Endothelial cell of umbilical vein (primary cell): ENCODE measurements around the gene BCR. TPM values are rescaled to one million over a fixed set of nuclear protein-coding genes. Genes with fewer than 3 reads are reported as not detected.

Experiments used
- BruUV-seq: library from RNA; stranded (reverse); fragments of 400-500 nt; replicated peaks from 2 replicates; lab custom pipeline; 2021; lab: Mats Ljungman, UMichigan
- CTCF ChIA-PET: fragments of 300-600, 350-600 bp; sonication (Branson Sonifier 250); formaldehyde crosslinking; loops from one replicate; lab custom pipeline; 2021; ENCODE audit warnings: antibody characterized with exemption, inconsistent platforms; lab: Charles Lee
- POLR2A ChIA-PET: fragments of 300-600, 350-600 bp; sonication (Branson Sonifier 250); formaldehyde crosslinking; loops from one replicate; lab custom pipeline; 2021; ENCODE audit warnings: antibody characterized with exemption, inconsistent platforms; lab: Charles Lee
- DNase-seq: peaks from one replicate; pipeline ENCODE4 v3.0.0-alpha.2; 2011; ENCODE audit warnings: low read depth, low spot score
- FAIRE-seq: peaks from 2 replicates; lab custom pipeline; 2011; peaks lifted over from hg19 to GRCh38; lab: Jason Lieb, UNC
- H2AFZ ChIP-seq: 2 replicates; pipeline ENCODE4 v1.6.0; 2012; ENCODE audit warnings: low read depth, low read length, control low read depth, inconsistent platforms
- H3K27ac ChIP-seq: 2 replicates; pipeline ENCODE4 v1.5.1; 2011; ENCODE audit warnings: low read depth, mild to moderate bottlenecking, control low read depth, low read length, moderate library complexity; ENCODE audit not compliant: insufficient read depth
- H3K27me3 ChIP-seq, 2 experiments: 2 replicates each; pipeline versions ENCODE4 v1.6.0 to v1.6.1; 2011; ENCODE audit warnings: low read length in 2 of 2, mixed read lengths in 1 of 2; ENCODE audit not compliant: control insufficient read depth in 2 of 2, insufficient read depth in 2 of 2
- H3K36me3 ChIP-seq, 2 experiments: 2 replicates in 1 of 2; 3 replicates in 1 of 2; pipeline ENCODE4 v1.5.1; 2011; ENCODE audit warnings: low read length in 2 of 2, mild to moderate bottlenecking in 1 of 2, moderate library complexity in 1 of 2; ENCODE audit not compliant: control insufficient read depth in 2 of 2, insufficient read depth in 2 of 2; ENCODE audit errors: extremely low read depth in 1 of 2
- H3K4me1 ChIP-seq: 3 replicates; pipeline ENCODE4 v1.5.1; 2011; ENCODE audit warnings: mild to moderate bottlenecking, low read length; ENCODE audit not compliant: control insufficient read depth, insufficient read depth; ENCODE audit errors: extremely low read depth
- H3K4me2 ChIP-seq: 2 replicates; pipeline ENCODE4 v1.6.1; 2011; ENCODE audit warnings: low read length, control low read depth, mixed read lengths; ENCODE audit not compliant: insufficient read depth
- H3K4me3 ChIP-seq, 3 experiments: fragments of 200-600 bp in 1 of 3; sonication (generic), shearing (Covaris generic) in 1 of 3; replicated peaks in 1 of 3; 2 replicates each; pipeline ENCODE4 v1.5.1; 2011 to 2016; ENCODE audit warnings: control low read depth in 3 of 3, low read length in 3 of 3, mild to moderate bottlenecking in 2 of 3, inconsistent platforms in 1 of 3, low read depth in 1 of 3, moderate library complexity in 1 of 3; ENCODE audit not compliant: insufficient read depth in 1 of 3
- H3K79me2 ChIP-seq: 2 replicates; pipeline ENCODE4 v1.6.0; 2012; ENCODE audit warnings: low read length, inconsistent platforms; ENCODE audit not compliant: control insufficient read depth, insufficient read depth
- H3K9ac ChIP-seq: replicated peaks from 2 replicates; pipeline ENCODE3; 2011; ENCODE audit warnings: low read length, control low read depth; ENCODE audit not compliant: insufficient read depth; ENCODE audit errors: extremely low read depth
- H3K9me1 ChIP-seq: replicated peaks from 3 replicates; pipeline ENCODE4 v1.6.0; 2011; ENCODE audit warnings: mild to moderate bottlenecking, low read length; ENCODE audit not compliant: control insufficient read depth, insufficient read depth; ENCODE audit errors: extremely low read depth
- H3K9me3 ChIP-seq: replicated peaks from 2 replicates; pipeline ENCODE4 v1.5.1; 2012; ENCODE audit warnings: low read length, inconsistent platforms; ENCODE audit not compliant: control insufficient read depth, insufficient read depth
- H4K20me1 ChIP-seq: replicated peaks from 2 replicates; pipeline ENCODE3; 2011; ENCODE audit warnings: mild to moderate bottlenecking, low read length; ENCODE audit not compliant: control insufficient read depth, insufficient read depth; ENCODE audit errors: extremely low read depth
- EZH2 ChIP-seq: IDR thresholded peaks from 2 replicates; pipeline ENCODE4 v1.6.1; 2012; ENCODE audit warnings: borderline replicate concordance, low read depth, mild to moderate bottlenecking, moderate library complexity, low read length, inconsistent platforms; ENCODE audit not compliant: severe bottlenecking
- FOS ChIP-seq: IDR thresholded peaks from 2 replicates; pipeline ENCODE4 v1.6.1; 2011; ENCODE audit warnings: mild to moderate bottlenecking, low read length, moderate library complexity, borderline replicate concordance; ENCODE audit not compliant: insufficient read depth
- GATA2 ChIP-seq: IDR thresholded peaks from 2 replicates; pipeline ENCODE4 v1.7.0; 2011; ENCODE audit warnings: low read depth, mild to moderate bottlenecking, moderate library complexity, mixed read lengths, low read length; ENCODE audit not compliant: insufficient read length, insufficient read depth
- JUN ChIP-seq: IDR thresholded peaks from 2 replicates; pipeline ENCODE4 v1.6.1; 2011; ENCODE audit warnings: borderline replicate concordance, low read depth; ENCODE audit not compliant: insufficient read length, insufficient read depth
- MYC ChIP-seq: IDR thresholded peaks from one replicate; pipeline ENCODE4 v1.6.1; 2011; ENCODE audit warnings: mild to moderate bottlenecking, low read depth, low read length
- POLR2A ChIP-seq: IDR thresholded peaks from 2 replicates; pipeline ENCODE4 v1.6.1; 2012; ENCODE audit warnings: low read depth, mild to moderate bottlenecking, control low read depth, low read length
- POLR2AphosphoS5 ChIP-seq: IDR thresholded peaks from 2 replicates; pipeline ENCODE4 v1.6.1; 2012; ENCODE audit warnings: low read depth, mild to moderate bottlenecking, control low read depth, low read length, moderate library complexity; ENCODE audit not compliant: insufficient read depth
- dilution Hi-C: fragments of 300-500 bp; cut with MboI; formaldehyde crosslinking; loops from one replicate; pipeline ENCODE4 v1.15.0; 2019; ENCODE audit warnings: low sequenced_read_pairs; ENCODE audit not compliant: extremely low pct_ligation_motif_present
- intact Hi-C: fragments of 100-400 bp; cut with micrococcal nuclease; formaldehyde crosslinking; loops from one replicate; pipeline ENCODE4 v1.10.0; 2022
- polyA plus RNA-seq, 4 experiments: library from polyadenylated mRNA; depleted of rRNA in 3 of 4; stranded (reverse) in 3 of 4; unstranded in 1 of 4; fragments of >200 nt; gene quantifications; 2 replicates each; pipeline versions ENCODE4 v1.2.1 to v1.2.3, GENCODE V29; 2011 to 2012; ENCODE audit warnings: missing spikeins in 1 of 4
- total RNA-seq: library from RNA; stranded (reverse); gene quantifications from 2 replicates; pipeline ENCODE4 v1.2.3, GENCODE V29; 2021
- TF ChIP-seq, protein P1 (sequence below), 2 donors: IDR thresholded peaks; 1 replicate in 1 of 2; 2 replicates in 1 of 2; pipeline ENCODE4 v1.5.1; 2011; ENCODE audit warnings: low read length in 2 of 2, mild to moderate bottlenecking in 2 of 2, moderate library complexity in 2 of 2, control low read depth in 1 of 2, inconsistent platforms in 1 of 2, low read depth in 1 of 2; ENCODE audit not compliant: insufficient read depth in 1 of 2; ENCODE audit errors: extremely low read depth in 1 of 2
- TF ChIP-seq, protein P2 (sequence below): IDR thresholded peaks from 2 replicates; pipeline ENCODE4 v1.6.1; 2011; ENCODE audit not compliant: insufficient read depth, insufficient read length

BCR gene
- total and polyA plus RNA-seq, 2 donors (not counting 3 experiments of a cell fraction or from before 2014, with no cell fraction given): 129 to 141 TPM

DNA sequence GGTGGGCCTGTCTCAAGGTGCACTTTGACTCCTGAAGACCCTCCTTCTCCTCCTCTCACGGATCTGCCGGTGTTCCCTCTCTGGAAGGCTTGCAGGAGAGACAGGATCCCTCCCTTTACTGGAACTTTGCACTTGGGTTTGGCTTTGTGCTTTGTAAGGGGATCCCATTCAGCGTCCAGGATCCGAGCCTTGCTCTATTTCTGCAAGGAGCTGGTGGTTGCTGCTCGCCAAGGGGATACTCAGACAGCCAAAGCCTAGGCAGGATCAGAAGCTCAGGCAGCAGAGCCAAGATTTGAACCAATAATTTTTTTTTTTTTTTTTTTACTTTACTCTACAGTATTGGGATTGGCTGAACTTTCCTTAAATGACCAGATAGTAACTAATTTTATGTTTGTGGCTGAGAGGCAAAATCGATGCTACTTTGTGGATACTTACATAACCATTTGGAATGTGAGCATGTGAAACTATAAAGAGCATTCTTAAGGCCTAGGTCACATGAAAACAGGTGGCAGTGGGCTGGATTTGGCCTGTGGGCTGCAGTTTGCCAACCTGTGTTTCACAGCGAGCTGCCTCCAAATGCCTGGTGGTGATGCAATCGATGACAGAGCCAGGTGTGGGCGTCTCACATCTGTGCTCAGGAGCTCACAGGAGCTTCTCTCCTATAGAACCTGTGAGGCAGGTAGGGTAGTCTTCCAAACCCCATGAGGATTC, 25.2 kb downstream of the BCR start:
- no peaks in the 10 kb centered on the region for H4K20me1 ChIP-seq
- no peaks in the 10 kb centered on the region for H3K9me1 ChIP-seq
- H2AFZ ChIP-seq: no peak overlapping the region
- H3K4me1 ChIP-seq: peaks cover 7% of the 10 kb centered on the region
- POLR2A ChIA-PET: no interaction called here
- no peak overlapping the region for H3K4me2 ChIP-seq
- H3K36me3 ChIP-seq: peaks cover 9 to 19% of the 10 kb centered on the region in 2 experiments
- H3K4me3 ChIP-seq: no peak overlapping the region
- no peak overlapping the region for H3K27ac ChIP-seq
- no peak overlapping the region for H3K9ac ChIP-seq
- no peaks in the 10 kb centered on the region for H3K27me3 ChIP-seq
- FAIRE-seq: no peak
- dilution Hi-C loops: no loop called here
- H3K79me2 ChIP-seq: peaks cover 98% of the 10 kb centered on the region
- DNase-seq: no peak
- intact Hi-C loops: no loop called here
- no peaks in the 10 kb centered on the region for H3K9me3 ChIP-seq
- CTCF ChIA-PET: interaction anchor here (1.4 to 1.5 kb wide), 2 partner anchors 22 to 76 kb away, joined by 3 to 4 read pairs; no protein-coding TSS in a partner anchor
- TF ChIP-seq, protein P1, sequence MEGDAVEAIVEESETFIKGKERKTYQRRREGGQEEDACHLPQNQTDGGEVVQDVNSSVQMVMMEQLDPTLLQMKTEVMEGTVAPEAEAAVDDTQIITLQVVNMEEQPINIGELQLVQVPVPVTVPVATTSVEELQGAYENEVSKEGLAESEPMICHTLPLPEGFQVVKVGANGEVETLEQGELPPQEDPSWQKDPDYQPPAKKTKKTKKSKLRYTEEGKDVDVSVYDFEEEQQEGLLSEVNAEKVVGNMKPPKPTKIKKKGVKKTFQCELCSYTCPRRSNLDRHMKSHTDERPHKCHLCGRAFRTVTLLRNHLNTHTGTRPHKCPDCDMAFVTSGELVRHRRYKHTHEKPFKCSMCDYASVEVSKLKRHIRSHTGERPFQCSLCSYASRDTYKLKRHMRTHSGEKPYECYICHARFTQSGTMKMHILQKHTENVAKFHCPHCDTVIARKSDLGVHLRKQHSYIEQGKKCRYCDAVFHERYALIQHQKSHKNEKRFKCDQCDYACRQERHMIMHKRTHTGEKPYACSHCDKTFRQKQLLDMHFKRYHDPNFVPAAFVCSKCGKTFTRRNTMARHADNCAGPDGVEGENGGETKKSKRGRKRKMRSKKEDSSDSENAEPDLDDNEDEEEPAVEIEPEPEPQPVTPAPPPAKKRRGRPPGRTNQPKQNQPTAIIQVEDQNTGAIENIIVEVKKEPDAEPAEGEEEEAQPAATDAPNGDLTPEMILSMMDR (IDR thresholded peaks at IDR 0.05; ENCODE audit: extremely low read depth in 1 of 2, insufficient read depth in 1 of 2, low read depth in 1 of 2, low read length in 2 of 2): no peak
- TF ChIP-seq POLR2A: no peak
- no peak for TF ChIP-seq FOS
- TF ChIP-seq POLR2AphosphoS5: no peak
- no peak for TF ChIP-seq EZH2
- no peak for TF ChIP-seq JUN
- TF ChIP-seq MYC: no peak
- TF ChIP-seq, protein P2, sequence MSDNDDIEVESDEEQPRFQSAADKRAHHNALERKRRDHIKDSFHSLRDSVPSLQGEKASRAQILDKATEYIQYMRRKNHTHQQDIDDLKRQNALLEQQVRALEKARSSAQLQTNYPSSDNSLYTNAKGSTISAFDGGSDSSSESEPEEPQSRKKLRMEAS: no peak
- no peak for TF ChIP-seq GATA2
- no TSS peak for BruUV-seq
